Effector memory CD8-positive, alpha-beta T cell (primary cell): ENCODE results near the gene UBAC1.
"Not testable (repeated sequence)": the region's sequence is repeated elsewhere in the genome, so short reads cannot be mapped to it uniquely, and the experiment has no call there.

Experiments used
- ATAC-seq: fragments of 150-1000 bp; cut with Tn5 transposase; replicated peaks from 2 replicates; pipeline ENCODE4 v1.10.0; 2021; ENCODE audit warnings: mild to moderate bottlenecking, moderate library complexity
- DNase-seq, 3 experiments: peaks; one replicate each; pipeline ENCODE4 v3.0.0; 2021
- H3K27ac Mint-ChIP-seq, 2 donors: one replicate each; pipeline ENCODE4 v1.8.0; 2022; ENCODE audit warnings: mild to moderate bottlenecking in 2 of 2, mixed read lengths in 2 of 2, moderate library complexity in 2 of 2
- H3K27me3 Mint-ChIP-seq, 2 donors: one replicate each; pipeline ENCODE4 v1.8.0; 2022; ENCODE audit warnings: mixed read lengths in 2 of 2
- H3K36me3 Mint-ChIP-seq: one replicate; pipeline ENCODE4 v1.8.0; 2022; ENCODE audit warnings: mild to moderate bottlenecking, moderate library complexity, mixed read lengths; ENCODE audit not compliant: insufficient read depth
- H3K4me1 Mint-ChIP-seq, 2 donors: one replicate each; pipeline ENCODE4 v1.8.0; 2022; ENCODE audit warnings: low read depth in 2 of 2, mixed read lengths in 2 of 2
- H3K4me3 Mint-ChIP-seq, 2 donors: one replicate each; pipeline ENCODE4 v1.8.0; 2022; ENCODE audit warnings: mild to moderate bottlenecking in 2 of 2, mixed read lengths in 2 of 2, moderate library complexity in 2 of 2
- H3K9me3 Mint-ChIP-seq, 2 donors: one replicate each; pipeline ENCODE4 v1.8.0; 2022; ENCODE audit warnings: mixed read lengths in 2 of 2

The UBAC1 gene

DNA sequence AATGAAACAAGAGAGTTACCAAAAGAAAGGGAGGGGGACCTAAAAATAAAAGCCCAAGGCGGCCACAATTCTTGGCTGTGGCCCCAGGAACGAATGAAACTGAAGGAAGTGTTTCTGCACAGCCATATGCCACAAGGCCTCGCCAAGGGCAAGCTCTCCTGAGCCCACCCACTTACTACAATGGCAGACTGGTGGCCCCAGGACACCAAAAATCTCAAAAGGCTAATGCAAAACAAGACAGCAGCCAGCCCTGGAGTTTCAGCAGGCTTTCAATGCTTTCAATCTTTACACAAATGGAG lies 57.9 kb downstream of the UBAC1 start:
- peaks cover 35 to 40% of the 10 kb centered on the region in 2 donors for H3K4me1 Mint-ChIP-seq
- peaks cover 10% of the 10 kb centered on the region for H3K36me3 Mint-ChIP-seq
- no peak overlapping the region for H3K4me3 Mint-ChIP-seq
- no peak overlapping the region for H3K27ac Mint-ChIP-seq
- no peaks in the 10 kb centered on the region for H3K27me3 Mint-ChIP-seq
- no peaks in the 10 kb centered on the region for H3K9me3 Mint-ChIP-seq
- ATAC-seq (no peak), DNase-seq (no peak)

DNA sequence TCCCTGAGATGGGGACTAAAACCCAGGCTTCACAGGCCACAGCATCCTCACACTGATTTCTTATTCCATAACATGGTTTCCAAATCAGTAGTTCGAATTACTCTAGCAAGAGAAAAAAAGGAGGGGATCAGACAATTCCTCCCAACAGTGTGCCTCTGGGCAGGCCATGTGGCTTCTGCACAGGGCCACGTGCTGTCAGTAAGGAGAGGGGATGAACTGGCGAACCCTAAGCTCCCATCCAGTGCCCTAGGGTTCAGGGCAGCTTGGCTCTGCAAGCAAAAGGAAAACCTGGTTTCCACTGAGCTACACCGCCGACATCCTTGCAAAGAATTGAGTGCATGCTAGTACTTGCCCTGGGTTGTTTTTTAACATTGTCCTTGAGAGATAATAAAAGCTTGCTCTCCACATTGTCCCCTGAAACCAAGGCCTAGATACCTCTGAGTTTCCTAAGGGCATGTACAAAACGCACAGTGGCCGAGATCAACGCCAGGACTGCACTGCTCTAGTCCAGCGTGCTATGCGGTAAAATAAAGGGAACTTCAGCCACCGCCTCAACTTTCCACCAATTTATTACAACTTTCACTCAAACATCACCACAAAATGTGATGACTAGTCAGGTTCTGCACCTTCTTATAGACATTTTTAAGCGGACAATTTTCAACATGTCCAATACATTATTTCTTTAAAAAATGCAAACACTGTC lies 58.4 kb downstream of the UBAC1 start:
- Mint-ChIP-seq H3K27me3 (no peaks in the 10 kb centered on the region), H3K36me3 (peaks cover 6% of the 10 kb centered on the region), H3K4me3 (no peak overlapping the region), H3K27ac (no peak overlapping the region), H3K9me3 (no peaks in the 10 kb centered on the region), H3K4me1 (peaks cover 36 to 40% of the 10 kb centered on the region in 2 donors)
- ATAC-seq (no peak), DNase-seq (no peak)

DNA sequence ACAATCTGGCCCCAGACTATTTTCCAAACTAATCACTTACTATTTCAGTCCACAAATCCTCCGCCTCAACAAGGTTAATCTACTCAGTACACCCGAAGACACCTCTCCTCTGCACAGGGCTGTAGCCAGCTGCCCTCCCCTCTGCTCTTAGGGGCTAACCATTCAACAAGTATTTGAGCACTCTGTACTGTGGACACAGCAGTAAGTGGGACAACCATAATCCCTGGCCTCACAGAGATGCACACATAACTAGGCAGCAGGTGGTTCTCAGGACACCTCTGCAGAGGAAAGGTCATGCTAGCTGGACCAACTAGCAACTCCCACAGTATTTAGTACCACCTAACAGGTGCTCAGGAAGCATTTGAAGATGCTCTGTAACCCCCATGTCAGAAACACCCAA lies 59.3 kb downstream of the UBAC1 start:
- DNase-seq (no peak), ATAC-seq (no peak)
- Mint-ChIP-seq H3K27me3 (no peaks in the 10 kb centered on the region), H3K4me3 (no peak overlapping the region), H3K36me3 (peaks cover 6% of the 10 kb centered on the region), H3K9me3 (no peaks in the 10 kb centered on the region), H3K27ac (no peak overlapping the region), H3K4me1 (peaks cover 37 to 45% of the 10 kb centered on the region in 2 donors)

DNA sequence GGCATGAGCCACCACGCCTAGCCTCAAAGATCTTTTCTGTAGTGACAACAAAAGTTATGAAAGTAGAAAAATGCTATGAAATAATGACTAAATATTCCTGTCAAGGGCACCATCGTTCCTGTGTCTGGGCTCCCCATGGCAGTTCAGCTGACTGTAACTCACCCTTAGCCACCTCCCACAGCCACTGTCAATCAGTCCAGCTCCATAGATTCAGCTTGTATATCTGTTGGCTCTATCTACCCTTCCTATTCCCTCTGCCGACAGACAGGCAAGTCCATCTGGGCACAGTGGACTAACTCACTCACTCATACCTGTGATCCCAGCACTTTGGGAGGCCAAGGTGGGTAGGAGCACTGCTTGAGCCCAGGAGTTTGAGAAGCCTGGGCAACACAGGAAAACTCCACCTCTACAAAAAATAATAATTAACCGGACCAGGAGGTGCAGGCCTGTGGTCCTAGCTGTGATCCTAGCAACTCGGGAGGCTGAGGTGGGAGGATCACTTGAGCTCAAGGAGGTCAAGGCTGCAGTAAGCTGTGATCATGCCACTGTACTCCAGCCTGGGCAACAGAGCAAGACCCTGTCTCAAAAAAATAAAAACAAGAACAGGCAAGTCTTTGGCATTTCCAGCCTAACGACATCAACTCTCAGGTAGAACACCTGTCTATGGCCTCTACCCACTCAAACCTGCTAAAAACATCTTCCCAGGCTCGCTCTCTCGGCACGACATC lies 60.0 kb downstream of the UBAC1 start:
- no peaks in the 10 kb centered on the region for H3K27me3 Mint-ChIP-seq
- H3K4me1 Mint-ChIP-seq = peaks cover 39 to 49% of the 10 kb centered on the region in 2 donors
- ATAC-seq = no peak
- H3K36me3 Mint-ChIP-seq = peaks cover 6% of the 10 kb centered on the region
- H3K27ac Mint-ChIP-seq = no peak overlapping the region
- H3K9me3 Mint-ChIP-seq = no peaks in the 10 kb centered on the region
- H3K4me3 Mint-ChIP-seq = no peak overlapping the region
- DNase-seq = no peak

DNA sequence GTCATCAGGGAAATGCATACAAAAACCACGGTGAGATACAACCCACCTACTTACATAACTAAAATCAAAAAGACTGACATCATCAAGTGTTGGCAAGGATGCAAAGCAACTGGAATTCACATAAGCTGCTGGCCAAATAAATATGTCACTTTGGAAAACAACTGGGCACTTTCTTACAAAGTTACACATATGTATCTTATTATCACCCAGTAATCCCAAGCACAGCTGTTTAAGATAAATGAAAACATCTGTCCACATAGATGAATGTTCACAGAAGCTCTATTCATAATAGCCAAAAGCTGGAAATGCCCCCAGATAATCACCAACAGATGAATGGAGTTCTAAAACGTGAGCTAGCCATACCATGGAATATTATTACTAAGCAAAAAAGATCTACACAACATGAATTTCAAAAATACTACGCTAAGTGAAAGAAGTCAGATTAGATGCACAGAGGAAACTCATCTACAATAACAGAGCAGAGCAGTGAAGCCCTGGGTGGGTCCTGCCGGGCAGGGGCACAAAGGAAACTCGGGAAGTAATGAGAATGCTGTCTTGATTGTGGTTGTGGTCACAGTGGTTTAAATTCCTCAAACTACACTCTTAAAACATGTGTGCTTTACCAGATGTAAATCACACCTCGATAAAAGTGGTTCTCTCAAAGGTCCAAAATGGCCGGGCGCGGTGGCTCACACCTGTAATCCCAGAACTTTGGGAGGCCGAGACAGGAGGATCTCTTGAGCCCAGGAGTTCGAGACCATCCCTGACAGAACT lies 62.4 kb downstream of the UBAC1 start:
- no peaks in the 10 kb centered on the region for H3K9me3 Mint-ChIP-seq
- DNase-seq (no peak), ATAC-seq (peak; percentile 33)
- H3K4me3 Mint-ChIP-seq = peak overlapping the region in 1 of 2 donors; percentile 7
- H3K36me3 Mint-ChIP-seq = no peaks in the 10 kb centered on the region
- no peaks in the 10 kb centered on the region for H3K27me3 Mint-ChIP-seq
- H3K27ac Mint-ChIP-seq = peak overlapping the region in 1 of 2 donors; percentile 57
- H3K4me1 Mint-ChIP-seq = peaks cover 38 to 47% of the 10 kb centered on the region in 2 donors

DNA sequence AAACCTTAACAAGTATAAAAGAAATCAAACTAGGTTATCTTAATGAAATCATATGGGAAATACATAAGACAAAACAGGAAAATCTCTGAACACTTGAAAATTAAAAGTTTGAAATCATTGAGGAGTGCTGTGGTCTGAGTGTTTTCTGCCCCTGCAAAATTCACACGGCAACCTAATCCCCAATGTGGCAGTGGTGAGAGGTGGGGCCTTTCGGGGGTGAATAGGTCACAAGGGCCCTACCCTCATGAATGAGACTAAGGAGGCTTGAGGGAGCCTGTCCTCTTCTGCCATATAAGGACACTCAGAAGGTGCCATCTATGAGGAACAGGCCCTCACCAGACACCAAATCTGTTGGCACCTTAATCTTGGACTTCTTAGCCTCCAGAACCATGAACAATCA lies 64.5 kb downstream of the UBAC1 start:
- Mint-ChIP-seq H3K27ac (no peak overlapping the region), H3K27me3 (no peaks in the 10 kb centered on the region), H3K36me3 (no peaks in the 10 kb centered on the region), H3K9me3 (no peaks in the 10 kb centered on the region), H3K4me3 (no peak overlapping the region), H3K4me1 (peaks cover 45 to 56% of the 10 kb centered on the region in 2 donors)
- ATAC-seq = no peak
- no peak for DNase-seq

DNA sequence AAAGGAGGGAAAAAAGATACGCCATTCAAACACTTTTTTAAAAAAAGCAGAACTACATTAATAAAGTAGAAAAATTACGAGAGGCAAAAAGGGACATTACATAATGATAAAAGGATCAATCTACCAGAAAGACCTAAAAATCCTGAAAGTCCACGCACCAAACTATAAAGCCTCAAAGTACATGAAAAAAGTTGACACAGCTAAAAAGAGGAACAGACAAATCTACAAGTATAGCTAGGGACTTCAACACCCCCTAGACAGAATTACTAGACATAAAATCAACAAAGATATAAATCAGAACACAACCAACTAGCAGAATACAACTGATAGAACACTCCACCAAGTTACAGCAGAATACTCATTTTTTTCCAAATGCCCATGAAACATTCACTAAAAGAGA lies 65.0 kb downstream of the UBAC1 start:
- Mint-ChIP-seq H3K36me3 (no peaks in the 10 kb centered on the region), H3K27ac (no peak overlapping the region), H3K4me3 (no peak overlapping the region), H3K9me3 (no peaks in the 10 kb centered on the region), H3K4me1 (peaks cover 42 to 59% of the 10 kb centered on the region in 2 donors), H3K27me3 (no peaks in the 10 kb centered on the region)
- DNase-seq (no peak), ATAC-seq (no peak)

DNA sequence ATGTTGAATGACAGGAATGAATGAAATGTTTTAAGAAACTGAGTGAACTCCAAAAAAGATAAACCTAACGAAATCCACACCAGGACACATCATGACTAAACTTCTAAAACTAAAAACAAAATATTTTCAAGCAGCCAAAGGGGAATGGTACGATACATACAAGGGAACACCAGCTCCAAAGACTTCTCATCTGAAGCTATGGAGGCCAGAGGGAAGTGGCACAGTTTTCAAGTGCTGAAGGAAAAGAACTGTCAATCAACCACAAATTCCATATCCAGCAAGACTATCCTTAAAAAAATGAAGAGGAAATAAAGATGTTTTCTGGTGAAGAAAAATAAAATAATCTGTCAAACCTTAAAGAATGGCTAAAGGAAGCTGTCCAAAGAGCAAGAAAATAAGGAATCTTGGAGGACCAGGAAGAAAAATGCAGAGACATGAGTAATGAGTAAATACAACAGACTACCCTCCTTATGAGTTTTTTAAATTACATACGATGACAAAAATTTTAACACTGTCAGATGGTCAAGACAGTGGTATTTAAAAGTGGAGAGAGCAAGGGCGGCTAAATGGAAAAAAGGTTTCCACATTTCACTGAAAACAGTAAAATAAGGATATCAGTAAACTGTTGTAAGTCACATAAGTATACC lies 65.8 kb downstream of the UBAC1 start:
- no peak for ATAC-seq
- H3K27me3 Mint-ChIP-seq = no peaks in the 10 kb centered on the region
- peak overlapping the region in 1 of 2 donors; percentile 25 for H3K27ac Mint-ChIP-seq
- DNase-seq = no peak
- H3K4me1 Mint-ChIP-seq = peaks cover 43 to 62% of the 10 kb centered on the region in 2 donors
- H3K9me3 Mint-ChIP-seq = no peaks in the 10 kb centered on the region
- no peak overlapping the region for H3K4me3 Mint-ChIP-seq
- H3K36me3 Mint-ChIP-seq = no peaks in the 10 kb centered on the region

DNA sequence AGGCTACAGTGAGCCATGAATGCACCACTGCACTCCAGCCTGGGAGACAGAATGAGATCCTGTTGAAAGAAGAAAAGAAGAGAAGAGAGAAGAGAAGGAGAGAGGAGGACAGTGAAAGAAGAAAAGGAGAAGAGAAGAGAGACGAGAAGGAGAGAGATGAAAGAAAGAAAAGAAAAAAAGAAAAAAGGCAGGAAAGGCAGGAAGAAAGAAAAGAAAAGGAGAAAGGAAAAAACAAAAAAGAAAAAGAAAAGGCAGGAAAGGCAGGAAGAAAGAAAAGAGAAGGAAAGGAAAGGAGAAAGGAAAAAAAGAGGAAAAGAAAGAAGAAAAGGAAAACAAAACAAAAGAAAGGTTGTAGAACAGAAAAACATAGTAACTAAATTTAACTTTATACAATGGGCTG lies 68.1 kb downstream of the UBAC1 start:
- Mint-ChIP-seq H3K27ac (peak overlapping the region; percentile 2 to 28), H3K36me3 (no peaks in the 10 kb centered on the region), H3K9me3 (no peaks in the 10 kb centered on the region), H3K4me3 (no peak overlapping the region), H3K4me1 (peaks cover 43 to 66% of the 10 kb centered on the region in 2 donors), H3K27me3 (no peaks in the 10 kb centered on the region)
- ATAC-seq (no peak), DNase-seq (no peak)

DNA sequence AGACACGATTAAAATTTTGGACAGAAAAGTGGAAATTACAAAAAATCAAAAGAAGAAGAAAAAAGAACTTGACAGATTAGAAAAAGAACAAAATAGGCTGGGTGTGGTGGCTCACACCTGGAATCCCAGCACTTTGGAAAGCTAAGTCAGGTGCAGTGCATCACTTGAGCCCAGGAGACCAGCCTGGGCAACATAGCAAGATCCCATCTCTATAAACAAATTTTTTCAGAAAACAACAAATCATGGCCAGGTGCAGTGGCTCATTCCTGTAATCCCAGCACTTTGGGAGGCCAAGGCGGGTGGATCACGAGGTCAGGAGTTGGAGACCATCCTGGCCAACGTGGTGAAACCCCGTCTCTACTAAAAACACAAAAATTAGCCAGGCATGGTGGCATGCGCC lies 68.8 kb downstream of the UBAC1 start:
- ATAC-seq, DNase-seq, H3K36me3 Mint-ChIP-seq, H3K9me3 Mint-ChIP-seq, H3K27me3 Mint-ChIP-seq, H3K4me3 Mint-ChIP-seq: not testable (repeated sequence)
- Mint-ChIP-seq H3K4me1 (peaks cover 46 to 68% of the 10 kb centered on the region in 2 donors), H3K27ac (peak overlapping the region in 1 of 2 donors; percentile 11)

DNA sequence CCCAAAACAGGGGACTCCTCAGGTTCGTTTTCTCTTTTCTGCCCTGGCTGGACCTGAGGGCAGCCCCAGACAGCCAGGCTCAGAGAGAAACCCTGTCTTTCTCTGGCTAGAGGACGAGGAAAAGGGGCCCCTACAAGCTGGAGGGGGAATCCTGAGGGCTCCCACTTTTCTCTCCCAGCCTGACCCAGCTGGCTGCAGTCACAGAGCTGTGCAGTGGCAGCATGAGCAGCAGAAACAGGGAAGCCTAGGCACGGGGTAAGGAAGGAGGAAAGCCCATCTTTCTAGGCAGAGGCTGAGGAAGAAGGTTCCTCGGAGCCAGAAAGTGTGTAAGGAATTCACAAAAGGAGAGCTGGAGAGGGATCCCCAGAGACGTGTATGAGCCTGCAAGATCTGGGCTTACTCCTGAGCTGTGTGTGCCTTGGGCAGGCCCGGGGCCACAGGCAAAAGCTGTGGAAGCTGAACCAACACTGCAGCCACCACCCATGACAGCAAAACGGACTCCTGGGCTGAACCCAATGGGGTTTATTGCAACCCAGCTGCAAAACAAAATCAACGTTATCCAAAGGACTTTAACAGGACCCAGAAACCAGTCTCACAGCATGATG lies 70.0 kb downstream of the UBAC1 start:
- DNase-seq = no peak
- Mint-ChIP-seq H3K27me3 (no peaks in the 10 kb centered on the region), H3K27ac (no peak overlapping the region), H3K36me3 (peaks cover 5% of the 10 kb centered on the region), H3K9me3 (no peaks in the 10 kb centered on the region), H3K4me1 (peaks cover 55 to 72% of the 10 kb centered on the region in 2 donors), H3K4me3 (no peak overlapping the region)
- ATAC-seq = no peak

DNA sequence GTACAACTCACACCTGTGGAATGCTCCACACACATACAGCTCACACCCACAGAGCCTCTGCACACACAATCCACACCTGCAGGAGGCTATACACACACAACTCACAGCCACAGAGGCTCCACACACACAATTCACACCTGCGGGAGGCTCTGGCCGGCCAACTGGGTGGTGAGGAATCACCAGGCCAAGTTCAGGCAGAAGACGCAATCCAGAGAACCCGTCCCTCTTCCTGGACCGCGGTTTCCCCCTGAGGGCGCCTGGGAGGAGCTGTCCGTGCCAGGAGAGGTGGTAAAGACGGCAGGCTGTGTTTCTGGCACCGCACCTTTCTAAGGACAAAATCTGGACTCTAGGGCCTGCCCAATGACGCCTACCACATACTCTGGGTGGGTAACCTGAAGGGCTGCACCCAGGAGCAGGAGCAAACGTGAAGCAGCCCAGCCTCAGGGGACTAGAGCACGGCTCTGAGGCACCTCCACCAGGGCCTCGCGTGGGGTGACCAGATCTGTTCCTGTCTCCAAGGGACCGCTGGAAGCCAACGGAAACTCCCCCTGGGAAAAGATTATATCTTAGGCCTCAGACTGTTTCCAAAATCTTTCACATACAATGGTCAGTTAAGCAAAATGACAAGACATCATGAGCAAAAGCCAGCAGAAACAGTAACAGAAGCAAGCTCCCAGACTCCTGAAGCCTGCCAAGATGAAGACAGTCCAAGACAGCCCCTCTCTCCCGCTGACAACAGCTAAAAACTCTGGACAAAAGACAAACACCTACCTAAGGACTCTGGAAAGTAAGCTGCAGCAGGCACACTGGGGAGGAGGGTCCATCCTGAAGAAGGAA lies 70.8 kb downstream of the UBAC1 start:
- Mint-ChIP-seq H3K4me1 (peaks cover 57 to 70% of the 10 kb centered on the region in 2 donors), H3K4me3 (no peak overlapping the region), H3K27ac (no peak overlapping the region), H3K36me3 (peaks cover 6% of the 10 kb centered on the region), H3K27me3 (no peaks in the 10 kb centered on the region), H3K9me3 (no peaks in the 10 kb centered on the region)
- DNase-seq = no peak
- no peak for ATAC-seq
